ENCODE measurements around the gene ZNF334.

ZNF334 gene

GRCh38 chr20:46539113-46539512 is 25.8 kb upstream of the ZNF334 start:
- no peak overlapping the region for H3K4me3 ChIP-seq (ENCODE audit: low read length, poor library complexity, severe bottlenecking)
- peaks cover 4% of the 10 kb centered on the region for H3K4me1 ChIP-seq (ENCODE audit: insufficient read depth, low read length, poor library complexity, severe bottlenecking)
- no peaks in the 10 kb centered on the region for H3K27me3 ChIP-seq (ENCODE audit: insufficient read depth, low read length, poor library complexity, severe bottlenecking)
- H3F3A ChIP-seq (ENCODE audit: low read depth): no peaks in the 10 kb centered on the region
- no peaks in the 10 kb centered on the region for H3K79me2 ChIP-seq (ENCODE audit: insufficient read depth, low read length)
- H3K9ac ChIP-seq (ENCODE audit: low read depth, low read length, poor library complexity, severe bottlenecking): no peak overlapping the region
- H2AFZ ChIP-seq (ENCODE audit: low read length): no peak overlapping the region
- no peak overlapping the region for H3K4me2 ChIP-seq (ENCODE audit: low read depth, low read length, poor library complexity, severe bottlenecking)
- no peak; the same call in 1 of the 2 replicates for TF ChIP-seq CTCF (conservative IDR thresholded peaks at IDR 0.05; ENCODE audit: low read length)
- TF ChIP-seq EZH2phosphoT487 (IDR thresholded peaks at IDR 0.05; ENCODE audit: borderline replicate concordance): no peak
- H3K9me3 ChIP-seq (ENCODE audit: insufficient read depth, low read depth, low read length): no peaks in the 10 kb centered on the region
- no peaks in the 10 kb centered on the region for H3K9me2 ChIP-seq (replicated peaks; ENCODE audit: low read depth, low read length)
- no peaks in the 10 kb centered on the region for H4K20me1 ChIP-seq (ENCODE audit: insufficient read depth, low read length, poor library complexity, severe bottlenecking)
- no peaks in the 10 kb centered on the region for H3K36me3 ChIP-seq (ENCODE audit: insufficient read depth, low read length)

- Histone ChIP-seq H3K9ac (ENCODE audit: low read depth, low read length, poor library complexity, severe bottlenecking) (no peak overlapping the region), H3K4me2 (ENCODE audit: low read depth, low read length, poor library complexity, severe bottlenecking) (no peak overlapping the region), H3K79me2 (ENCODE audit: insufficient read depth, low read length) (no peaks in the 10 kb centered on the region), H3K9me3 (ENCODE audit: insufficient read depth, low read depth, low read length) (no peaks in the 10 kb centered on the region), H3K36me3 (ENCODE audit: insufficient read depth, low read length) (no peaks in the 10 kb centered on the region), H3K27me3 (ENCODE audit: insufficient read depth, low read length, poor library complexity, severe bottlenecking) (no peaks in the 10 kb centered on the region), H3K9me2 (replicated peaks; ENCODE audit: low read depth, low read length) (no peaks in the 10 kb centered on the region), H3F3A (ENCODE audit: low read depth) (no peaks in the 10 kb centered on the region), H3K4me1 (ENCODE audit: insufficient read depth, low read length, poor library complexity, severe bottlenecking) (no peaks in the 10 kb centered on the region), H2AFZ (ENCODE audit: low read length) (no peak overlapping the region), H4K20me1 (ENCODE audit: insufficient read depth, low read length, poor library complexity, severe bottlenecking) (no peaks in the 10 kb centered on the region), H3K4me3 (ENCODE audit: low read length, poor library complexity, severe bottlenecking) (no peak overlapping the region)
- TF ChIP-seq CTCF (conservative IDR thresholded peaks at IDR 0.05; ENCODE audit: low read length) (no peak), EZH2phosphoT487 (IDR thresholded peaks at IDR 0.05; ENCODE audit: borderline replicate concordance) (no peak)
Observed at GRCh38 chr20:46530640-46531039, 17.3 kb upstream of the ZNF334 start.

GRCh38 chr20:46523696-46524328 is 10.5 kb upstream of the ZNF334 start:
- Histone ChIP-seq H3K9me2 (replicated peaks; ENCODE audit: low read depth, low read length) (no peaks in the 10 kb centered on the region), H2AFZ (ENCODE audit: low read length) (no peak overlapping the region), H3K9me3 (ENCODE audit: insufficient read depth, low read depth, low read length) (no peaks in the 10 kb centered on the region), H3K4me3 (ENCODE audit: low read length, poor library complexity, severe bottlenecking) (no peak overlapping the region), H4K20me1 (ENCODE audit: insufficient read depth, low read length, poor library complexity, severe bottlenecking) (no peaks in the 10 kb centered on the region), H3K4me1 (ENCODE audit: insufficient read depth, low read length, poor library complexity, severe bottlenecking) (no peaks in the 10 kb centered on the region), H3K4me2 (ENCODE audit: low read depth, low read length, poor library complexity, severe bottlenecking) (no peak overlapping the region), H3K9ac (ENCODE audit: low read depth, low read length, poor library complexity, severe bottlenecking) (no peak overlapping the region), H3K36me3 (ENCODE audit: insufficient read depth, low read length) (no peaks in the 10 kb centered on the region), H3F3A (ENCODE audit: low read depth) (no peaks in the 10 kb centered on the region), H3K27me3 (ENCODE audit: insufficient read depth, low read length, poor library complexity, severe bottlenecking) (no peaks in the 10 kb centered on the region), H3K79me2 (ENCODE audit: insufficient read depth, low read length) (no peaks in the 10 kb centered on the region)
- TF ChIP-seq EZH2phosphoT487 (IDR thresholded peaks at IDR 0.05; ENCODE audit: borderline replicate concordance): no peak
- TF ChIP-seq CTCF (conservative IDR thresholded peaks at IDR 0.05; ENCODE audit: low read length): no peak
